SK-N-MC (cell line): ENCODE data around the gene PTPN14.

Experiments used
- EZH2 ChIP-seq: fragments of 200-600 bp; sonication (generic); IDR thresholded peaks from one replicate; pipeline ENCODE4 v1.6.1; 2017; ENCODE audit warnings: antibody characterized with exemption
- FOXP2 ChIP-seq: optimal IDR thresholded peaks from 2 replicates; pipeline ENCODE3; 2011; ENCODE audit warnings: mild to moderate bottlenecking, moderate library complexity; ENCODE audit not compliant: insufficient read depth; ENCODE audit errors: extremely low read length, control extremely low read depth
- POLR2AphosphoS5 ChIP-seq: IDR thresholded peaks from 2 replicates; pipeline ENCODE4 v1.6.1; 2012; ENCODE audit warnings: mild to moderate bottlenecking, low read depth, low read length, borderline replicate concordance

GRCh38 chr1:214581785-214582184, 30.4 kb upstream of the PTPN14 start:
- no peak for TF ChIP-seq EZH2
- no peak for TF ChIP-seq POLR2AphosphoS5
- no peak for TF ChIP-seq FOXP2
